Stimulated activated CD4-positive, alpha-beta T cell treated with anti-CD3 and anti-CD28 coated beads, Interleukin-15, amount 100 ng/mL, for 48 hours (primary cell): ENCODE data around the gene MAGEF1.
"Not testable (repeated sequence)": the region's sequence is repeated elsewhere in the genome, so short reads cannot be mapped to it uniquely, and the experiment has no call there.

Source experiments
- DNase-seq, 2 donors: peaks; one replicate each; pipeline ENCODE4 v3.0.0-alpha.2; 2020; ENCODE audit warnings: low read depth in 2 of 2

MAGEF1 gene

GRCh38 chr3:184742676-184743135 lies 30.8 kb upstream of the MAGEF1 start:
- no peak for DNase-seq

DNA sequence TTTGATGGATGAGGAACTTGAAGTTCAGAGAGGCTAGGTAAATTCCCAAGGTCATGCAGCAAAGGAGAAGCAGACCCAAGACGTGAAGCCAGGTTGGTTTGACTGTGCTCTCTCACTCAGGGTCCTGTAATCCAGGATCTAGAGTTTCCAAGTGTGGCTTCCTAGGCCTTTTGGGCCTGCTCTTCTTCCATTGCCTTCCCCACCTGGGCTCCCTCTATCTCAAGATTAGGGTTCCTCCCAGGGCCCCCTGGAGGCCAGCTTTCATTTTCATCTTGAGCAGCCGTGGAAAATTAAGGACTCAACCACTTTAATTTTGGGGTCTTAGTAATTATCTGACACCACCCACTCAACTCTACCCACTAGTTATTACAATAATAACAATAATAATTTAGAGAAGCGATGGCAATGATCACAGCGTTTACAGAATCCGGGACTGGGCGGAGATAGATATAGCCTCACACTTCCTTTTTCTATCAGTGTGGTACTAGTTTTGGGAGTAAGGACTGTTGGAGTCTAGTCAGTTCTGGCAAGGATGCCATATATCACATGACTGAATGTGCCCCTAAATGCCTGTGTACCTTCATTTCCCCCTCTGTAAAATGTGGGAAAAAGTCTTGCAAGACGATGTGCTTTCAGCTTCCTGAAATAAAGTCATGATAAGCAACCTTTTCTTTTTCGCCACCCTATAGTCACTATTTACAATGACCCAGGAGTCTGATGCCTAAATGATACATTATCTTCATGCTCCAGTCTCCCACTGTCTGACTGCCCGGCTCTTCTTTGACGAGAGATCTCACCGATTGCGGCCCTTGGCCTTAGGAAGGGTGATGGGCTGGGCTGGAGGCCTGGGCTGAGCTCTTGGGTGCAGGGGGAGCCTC lies 30.2 kb upstream of the MAGEF1 start:
- no peak for DNase-seq

- DNase-seq = no peak
Measured at GRCh38 chr3:184741259-184741556, 29.3 kb upstream of the MAGEF1 start.

DNA sequence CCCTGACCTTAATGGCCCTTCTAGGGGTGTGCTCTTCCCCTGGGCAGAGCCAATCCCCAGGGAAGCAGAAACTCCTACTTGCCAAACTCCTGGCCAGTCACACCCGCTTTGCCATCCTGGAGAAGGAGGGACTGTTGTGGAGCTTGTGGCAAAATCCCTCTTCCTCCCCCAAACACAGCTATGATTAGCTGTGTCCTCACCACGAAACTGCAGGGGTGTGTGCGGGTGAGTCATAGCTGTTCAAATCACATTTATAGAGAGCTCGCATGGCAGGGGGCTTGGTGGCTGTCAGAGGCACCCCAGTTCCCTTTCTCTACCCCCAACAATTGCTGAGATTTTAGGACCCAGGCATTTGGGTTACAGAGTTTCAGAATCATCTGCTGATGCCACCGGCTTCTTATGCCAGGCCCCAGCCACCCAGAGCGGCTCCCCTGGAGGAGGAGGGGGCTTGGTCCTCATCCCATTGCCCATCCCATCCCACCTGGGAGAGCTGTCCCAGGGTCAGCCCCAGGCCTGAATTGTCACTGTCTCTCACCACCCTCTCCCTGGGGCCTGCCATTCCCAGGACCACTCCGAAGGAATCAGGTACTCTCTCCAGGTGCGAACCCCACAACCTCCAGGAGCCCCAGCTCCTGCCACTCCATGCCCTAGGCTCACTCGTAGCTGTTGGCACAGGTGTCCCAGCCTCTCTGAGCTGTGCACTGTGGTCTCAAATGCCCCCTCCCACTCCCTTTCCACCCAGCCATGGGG lies 28.8 kb upstream of the MAGEF1 start:
- DNase-seq = peak in 1 of 2 donors; percentile 20

DNA sequence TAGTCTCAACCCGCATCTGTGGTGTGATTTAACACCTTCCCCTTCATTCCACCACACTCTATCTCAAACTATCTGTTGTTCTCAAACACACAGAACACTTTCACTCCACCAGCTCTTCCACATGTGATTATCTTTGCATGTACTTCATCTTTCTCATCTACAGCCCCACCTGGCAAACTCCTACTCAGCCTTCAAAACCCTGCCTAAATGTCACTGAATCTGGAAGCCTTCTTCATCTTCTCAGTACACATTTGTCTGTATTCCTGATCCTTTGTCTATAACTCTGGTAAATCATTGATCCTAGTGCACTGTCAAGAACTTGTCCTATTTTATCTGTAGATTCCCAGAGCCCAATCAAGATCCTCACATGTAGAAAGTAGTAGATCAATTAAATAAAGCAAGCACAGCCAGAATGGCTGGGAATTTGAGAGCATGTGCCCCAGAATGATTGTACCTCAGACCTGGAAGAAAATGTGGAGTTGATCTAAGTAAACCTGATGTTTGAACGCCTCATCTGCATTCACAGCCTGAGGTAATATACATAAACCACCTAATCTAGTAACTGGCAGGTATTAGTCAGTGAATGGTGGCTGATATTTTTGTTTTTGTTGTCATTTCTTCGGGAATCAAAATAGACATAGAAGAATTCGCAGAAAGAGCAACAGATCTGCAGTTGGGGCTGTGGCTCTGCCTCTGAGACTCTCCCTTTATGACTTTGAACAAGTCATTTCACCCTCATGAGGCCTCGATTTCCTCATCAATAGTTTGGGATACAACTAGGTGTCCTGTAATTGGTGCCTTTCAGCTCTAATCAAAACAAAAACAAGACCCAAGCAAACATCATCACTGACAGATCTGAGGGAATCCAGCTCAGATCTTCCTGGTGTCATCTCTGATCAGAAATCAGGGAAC lies 28.0 kb upstream of the MAGEF1 start:
- DNase-seq = no peak

GRCh38 chr3:184738982-184739381 lies 27.1 kb upstream of the MAGEF1 start:
- no peak for DNase-seq

GRCh38 chr3:184738506-184738890 lies 26.6 kb upstream of the MAGEF1 start:
- no peak for DNase-seq

- DNase-seq = no peak
Measured at GRCh38 chr3:184737641-184738505, 26.0 kb upstream of the MAGEF1 start.

DNA sequence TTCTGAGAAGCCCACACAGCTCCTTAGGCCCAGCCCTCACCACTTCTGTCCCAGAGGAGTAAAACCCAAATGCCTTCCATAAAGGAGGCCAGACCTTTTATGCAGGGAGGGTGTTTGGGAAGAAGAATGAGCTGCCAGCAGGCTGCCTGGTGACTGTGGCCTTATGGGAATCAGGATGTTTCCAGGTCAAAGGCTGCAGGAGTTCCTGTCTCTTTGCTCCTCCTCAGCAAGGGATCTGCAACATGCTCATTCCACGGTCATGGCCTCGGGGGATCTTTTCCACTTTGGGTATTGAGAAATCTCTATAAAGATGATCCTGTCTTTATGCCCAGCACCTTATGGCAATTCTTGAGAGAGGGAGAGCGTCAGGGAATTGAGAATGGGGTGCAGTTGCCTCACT lies 25.2 kb upstream of the MAGEF1 start:
- no peak for DNase-seq

DNA sequence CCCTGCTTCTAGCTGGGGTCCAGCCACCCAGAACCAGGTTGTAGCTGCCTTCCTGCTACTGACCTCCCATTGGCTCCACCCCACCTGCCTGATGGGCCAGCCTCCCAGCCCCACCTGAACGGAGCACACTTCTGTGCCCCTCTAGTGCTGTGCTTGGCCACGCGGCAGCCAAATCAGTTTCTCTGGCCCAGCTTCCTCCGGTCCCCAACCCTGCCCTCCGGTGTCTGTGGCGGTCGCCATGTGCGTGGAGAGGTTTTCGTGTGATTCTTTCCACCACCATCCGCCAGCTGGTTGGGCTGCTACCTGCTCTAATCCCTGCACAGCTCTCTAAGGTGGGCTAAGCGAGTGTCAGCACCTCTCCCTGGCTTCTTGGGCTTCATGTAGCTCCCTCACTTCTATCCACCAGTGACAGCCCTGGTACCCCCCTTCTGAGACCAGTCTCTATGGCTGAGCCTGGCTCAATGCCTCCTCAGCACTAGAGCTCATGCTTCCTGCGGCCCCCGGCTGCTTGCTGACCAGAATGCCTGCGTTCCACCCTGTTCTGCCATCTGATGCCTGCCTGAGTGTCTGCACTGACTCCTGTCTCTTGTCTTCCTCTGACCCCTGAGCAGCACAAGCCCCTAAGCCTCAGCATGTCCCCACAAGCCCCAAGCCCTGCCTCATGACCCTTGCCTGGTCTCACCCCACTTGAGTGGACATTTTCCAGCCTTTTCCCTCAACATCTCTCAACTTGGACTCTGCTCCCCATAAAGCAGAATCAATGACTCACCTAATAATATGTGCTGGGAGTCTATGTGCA lies 23.2 kb upstream of the MAGEF1 start:
- no peak for DNase-seq

DNA sequence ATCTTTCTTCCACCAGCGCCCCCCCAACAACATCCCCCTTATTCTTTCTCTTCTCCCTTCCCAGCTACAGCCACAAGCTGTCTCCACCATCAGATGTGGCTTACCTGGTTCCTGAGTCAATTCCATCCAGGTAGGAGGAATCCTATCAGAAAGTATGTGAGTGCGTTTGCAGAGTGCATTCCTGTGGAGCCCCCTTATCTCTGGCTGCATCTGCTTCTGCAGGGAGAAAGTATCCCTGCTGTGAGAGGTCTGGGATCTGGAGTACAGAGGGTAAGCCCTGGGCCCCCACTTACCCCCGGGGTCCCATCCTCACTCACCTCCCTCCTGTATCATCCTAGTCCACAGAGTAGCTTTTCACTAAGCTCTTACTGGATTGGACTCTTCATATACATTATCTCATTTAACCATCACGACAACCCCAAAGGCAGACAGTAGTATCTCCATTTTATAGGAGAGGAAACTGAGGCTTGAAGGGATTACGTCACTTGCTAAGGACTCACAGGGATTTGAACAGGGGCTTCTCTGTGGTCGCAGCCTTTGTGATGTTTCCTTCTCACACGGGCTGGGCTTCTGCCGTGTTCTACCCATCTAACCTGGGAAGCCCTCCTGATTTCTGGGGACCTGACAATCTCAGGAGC lies 22.2 kb upstream of the MAGEF1 start:
- no peak for DNase-seq

GRCh38 chr3:184733181-184733580 lies 21.3 kb upstream of the MAGEF1 start:
- DNase-seq = no peak

DNA sequence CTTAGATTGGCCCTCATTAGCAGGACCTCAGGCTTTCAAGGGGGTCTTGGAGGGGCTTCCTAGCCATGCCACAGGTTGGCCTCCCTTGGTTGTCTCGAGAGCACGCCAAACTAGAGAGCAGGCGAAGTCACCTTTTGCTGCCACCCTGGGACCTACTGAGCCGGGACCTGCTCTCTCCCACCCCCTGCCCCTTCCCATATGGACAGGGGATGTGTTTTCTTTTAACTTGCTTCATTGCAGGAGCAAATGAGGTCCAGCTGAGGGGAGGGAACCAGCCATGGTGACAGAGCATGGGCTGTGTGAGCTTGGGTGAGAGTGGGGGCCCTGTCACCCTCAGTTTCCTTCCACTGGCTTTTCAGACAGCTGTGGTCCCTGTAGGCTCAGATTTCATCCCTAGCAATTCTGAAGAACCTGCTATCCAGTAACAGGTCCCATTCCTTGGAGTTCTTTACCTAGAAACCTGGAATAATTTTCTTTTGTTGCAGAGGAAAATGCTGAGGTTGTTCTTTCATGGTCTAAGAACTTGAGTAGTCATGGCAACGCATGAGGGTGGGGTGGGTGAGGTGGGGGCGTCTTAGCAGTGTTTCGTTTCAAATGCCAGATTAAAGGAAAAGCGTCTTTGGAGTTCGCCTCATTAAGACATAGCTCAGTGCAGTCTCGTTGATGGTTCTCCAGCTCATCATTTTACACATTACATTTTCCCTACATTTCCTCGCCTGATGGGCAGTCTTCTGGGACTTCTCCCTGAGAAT lies 20.1 kb upstream of the MAGEF1 start:
- DNase-seq = no peak

GRCh38 chr3:184730924-184731323 lies 19.1 kb upstream of the MAGEF1 start:
- DNase-seq = no peak

DNA sequence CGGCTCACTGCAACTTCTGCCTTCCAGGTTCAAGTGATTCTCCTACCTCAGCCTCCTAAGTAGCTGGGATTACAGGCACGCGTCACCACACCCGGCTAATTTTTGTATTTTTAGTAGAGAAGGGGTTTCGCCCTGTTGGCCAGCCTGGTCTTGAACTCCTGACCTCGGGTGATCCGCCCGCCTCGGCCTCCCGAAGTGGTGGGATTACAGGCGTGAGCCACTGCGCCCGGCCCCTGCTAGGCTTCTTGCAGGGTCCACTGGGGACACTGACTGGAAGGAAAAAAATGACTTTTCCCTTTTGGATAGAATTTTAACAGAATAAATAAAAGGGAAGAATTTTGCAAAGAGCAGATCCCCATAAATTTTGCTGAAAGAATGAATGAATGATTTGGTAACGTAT lies 17.3 kb upstream of the MAGEF1 start:
- DNase-seq = not testable (repeated sequence)

DNA sequence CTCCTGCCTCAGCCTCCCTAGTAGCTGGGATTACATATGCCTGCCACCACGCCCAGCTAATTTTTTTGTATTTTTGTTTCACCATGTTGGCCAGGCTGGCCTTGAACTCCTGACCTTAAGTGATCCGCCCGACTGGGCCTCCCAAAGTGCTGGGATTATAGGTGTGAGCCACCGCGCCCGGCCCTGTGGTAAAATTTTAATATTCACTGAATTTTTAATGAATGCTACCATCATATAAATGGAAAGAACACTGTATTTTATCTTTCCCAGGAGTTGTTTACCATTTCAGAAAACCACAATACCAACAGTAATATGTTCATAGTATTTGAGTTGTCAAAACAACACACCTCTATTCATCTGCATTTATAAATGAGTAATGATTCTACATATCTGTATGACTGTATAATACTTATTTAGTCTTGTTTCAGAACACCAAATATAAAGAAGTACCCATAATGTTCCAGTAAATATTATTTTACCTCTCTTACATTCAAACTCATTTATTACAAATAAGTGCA lies 16.2 kb upstream of the MAGEF1 start:
- no peak for DNase-seq

DNA sequence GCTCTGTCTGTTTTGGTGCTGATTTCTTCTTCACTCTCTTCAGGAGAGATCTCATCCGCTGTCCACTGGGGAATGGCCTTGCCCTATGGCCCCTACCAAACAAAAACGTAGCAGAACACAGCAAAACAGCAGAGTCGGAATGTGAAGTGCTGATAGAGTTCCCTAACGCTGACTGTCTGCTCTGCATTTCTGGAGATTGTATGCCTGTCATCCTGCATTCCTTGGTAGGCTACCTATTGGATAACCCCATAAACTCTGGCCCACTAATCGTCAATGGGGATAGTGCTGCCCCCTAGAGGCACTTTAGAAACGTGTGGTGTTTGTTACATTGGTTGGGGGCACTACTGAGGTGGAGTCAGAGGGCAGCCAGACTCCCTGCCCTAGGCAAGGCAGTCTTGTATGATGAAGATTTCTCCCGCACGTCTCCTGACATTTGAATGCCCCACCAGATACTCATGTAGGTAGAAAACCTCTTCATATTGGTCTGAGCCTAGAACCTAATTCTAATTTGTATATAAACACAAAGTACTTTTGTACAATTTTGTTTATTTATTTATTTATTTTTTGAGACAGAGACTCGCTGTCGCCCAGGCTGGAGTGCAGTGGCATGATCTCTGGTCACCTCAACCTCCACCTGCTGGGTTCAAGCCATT lies 15.6 kb upstream of the MAGEF1 start:
- DNase-seq = peak in 1 of 2 donors; percentile 40

DNA sequence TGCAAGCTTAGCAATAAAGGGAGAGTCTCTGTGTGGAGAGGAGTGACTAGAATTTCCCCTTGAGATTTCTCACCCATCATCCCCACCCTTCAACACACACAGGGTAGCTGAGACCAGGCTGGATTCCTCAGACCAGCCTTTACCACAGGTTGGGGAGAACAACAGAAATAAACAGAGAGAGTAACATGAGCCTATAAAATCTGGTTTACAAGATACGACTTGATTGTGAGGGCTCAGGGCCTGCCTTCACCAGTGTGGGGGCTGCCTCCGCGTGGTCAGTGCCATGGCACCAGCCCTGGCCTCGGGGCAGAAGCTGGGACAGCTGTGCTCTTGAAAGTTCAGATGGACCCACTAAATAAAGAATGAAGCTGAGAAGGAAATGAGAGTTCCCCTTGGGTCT lies 14.6 kb upstream of the MAGEF1 start:
- no peak for DNase-seq
